Fibroblast of mammary gland (primary cell): ENCODE results near the gene ST6GALNAC2.

ENCODE experiments used
- DNase-seq: peaks from one replicate; pipeline ENCODE4 v3.0.0-alpha.2; 2010; ENCODE audit warnings: low read depth
- H3K4me3 ChIP-seq: 2 replicates; pipeline ENCODE4 v1.5.1; 2011; ENCODE audit warnings: low read depth, mild to moderate bottlenecking, low read length, moderate library complexity; ENCODE audit not compliant: control insufficient read depth
- CTCF ChIP-seq: conservative IDR thresholded peaks from 2 replicates; pipeline ENCODE4 v1.5.1; 2011; ENCODE audit warnings: low read depth, low read length, inconsistent platforms; ENCODE audit not compliant: control insufficient read depth, insufficient read depth

The ST6GALNAC2 gene

GRCh38 chr17:76586741-76587487 lies 1.3 kb upstream of the ST6GALNAC2 start:
- DNase-seq, result no peak
- no peak overlapping the region for H3K4me3 ChIP-seq

GRCh38 chr17:76585033-76585648 lies 519 bp downstream of the ST6GALNAC2 start:
- no peak for DNase-seq
- TF ChIP-seq CTCF, result no peak
- H3K4me3 ChIP-seq, result peak overlapping the region; percentile 35

More at GRCh38 chr17:76586741-76587487, 1.3 kb upstream of the ST6GALNAC2 start:
- TF ChIP-seq CTCF, result no peak

DNA sequence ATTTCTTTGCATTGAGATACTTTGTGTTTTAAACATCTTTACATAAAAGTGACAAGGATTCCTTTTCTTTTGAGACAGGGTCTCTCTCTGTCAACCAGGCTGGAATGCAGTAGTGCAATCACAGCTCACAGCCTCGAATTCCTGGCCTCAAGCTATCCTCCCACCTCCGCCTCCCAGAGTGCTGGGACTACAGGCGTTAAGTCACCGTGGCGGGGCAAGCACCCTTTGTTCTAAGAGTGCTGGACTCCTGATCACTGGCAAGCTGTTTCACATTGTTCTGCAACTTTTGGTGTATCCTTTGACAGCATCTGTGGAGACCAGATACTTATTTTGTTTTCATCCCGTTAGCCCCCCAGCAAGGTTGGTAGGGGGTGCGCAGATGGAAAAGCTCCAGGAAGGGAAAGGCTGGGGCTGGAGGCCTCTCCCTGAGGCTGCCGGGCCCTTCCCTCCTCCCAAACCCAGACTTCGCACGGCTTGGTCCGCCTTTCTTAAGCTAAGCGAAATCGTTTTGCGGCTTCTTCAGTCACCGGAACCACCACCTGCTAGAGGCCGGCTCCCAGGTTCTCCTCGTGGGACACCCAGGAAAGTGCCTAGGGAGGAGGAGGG lies 1.1 kb downstream of the ST6GALNAC2 start:
- no peak for TF ChIP-seq CTCF
- no peak for DNase-seq
- H3K4me3 ChIP-seq, result peak overlapping the region; percentile 35

DNA sequence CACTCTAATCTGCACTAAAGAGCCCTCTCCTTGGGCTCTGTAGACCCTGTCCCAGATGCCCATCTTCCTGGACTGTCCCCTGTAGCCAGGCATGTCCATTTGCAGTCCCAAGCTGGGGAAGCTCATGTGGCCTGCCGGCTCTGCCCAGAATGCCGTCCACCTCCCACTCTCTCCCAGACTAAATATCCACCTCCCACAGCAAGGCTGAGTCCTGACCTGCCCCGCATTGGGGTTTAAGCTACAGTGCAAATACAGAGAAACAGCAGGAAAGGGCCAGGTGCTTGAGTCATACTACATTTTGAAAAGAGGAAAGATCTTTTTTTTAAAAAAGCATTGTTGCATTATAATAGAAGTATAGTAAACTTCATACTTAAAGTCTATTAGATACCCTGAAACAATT lies 3.0 kb downstream of the ST6GALNAC2 start:
- no peak for TF ChIP-seq CTCF
- no peak for DNase-seq
- H3K4me3 ChIP-seq, result no peak overlapping the region

GRCh38 chr17:76581515-76581914 lies 4.1 kb downstream of the ST6GALNAC2 start:
- DNase-seq, result no peak
- H3K4me3 ChIP-seq, result no peak overlapping the region
- no peak for TF ChIP-seq CTCF

DNA sequence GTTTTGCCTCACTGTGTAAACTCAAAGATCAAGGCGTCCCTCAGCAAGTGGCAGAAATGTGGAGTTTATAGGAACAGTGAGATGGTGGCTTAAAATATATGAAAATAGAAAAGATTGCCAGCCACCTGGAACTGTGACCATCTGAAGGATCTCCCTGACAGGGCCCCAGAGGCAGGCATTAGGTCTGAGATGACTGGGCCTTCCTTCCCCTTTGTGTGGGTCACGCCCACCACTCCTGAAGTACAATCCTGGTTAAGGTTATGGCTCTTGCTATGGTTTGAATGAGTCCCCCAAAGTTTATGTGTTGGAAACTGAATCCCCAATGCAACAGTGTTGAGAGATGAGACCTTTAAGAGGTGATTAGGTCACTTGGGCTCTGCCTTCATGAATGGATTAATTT lies 6.4 kb downstream of the ST6GALNAC2 start:
- TF ChIP-seq CTCF, result no peak
- DNase-seq, result no peak
- H3K4me3 ChIP-seq, result no peak overlapping the region
